Stimulated activated CD4-positive, alpha-beta T cell treated with anti-CD3 and anti-CD28 coated beads, TNF-alpha, amount 100 ng/mL, for 24 hours (primary cell): Measurements from ENCODE around the gene PDE6H.

Source experiments
- DNase-seq, 3 experiments: peaks; one replicate each; pipeline ENCODE4 v3.0.0-alpha.2; 2020; ENCODE audit warnings: low read depth in 3 of 3

PDE6H gene

GRCh38 chr12:15001733-15002382 is 29.0 kb downstream of the PDE6H start:
- no peak for DNase-seq

- no peak for DNase-seq
Measured at GRCh38 chr12:15004421-15004820, 31.6 kb downstream of the PDE6H start.

GRCh38 chr12:15005064-15005463 is 32.2 kb downstream of the PDE6H start:
- DNase-seq, result no peak

GRCh38 chr12:15007551-15007950 is 34.7 kb downstream of the PDE6H start:
- DNase-seq, result no peak

GRCh38 chr12:15011162-15011561 is 38.3 kb downstream of the PDE6H start:
- DNase-seq, result no peak

GRCh38 chr12:15013634-15014179 is 40.9 kb downstream of the PDE6H start:
- no peak for DNase-seq

- no peak for DNase-seq
Measured at GRCh38 chr12:15014708-15015107, 41.9 kb downstream of the PDE6H start.

GRCh38 chr12:15015121-15015520 is 42.3 kb downstream of the PDE6H start:
- DNase-seq, result no peak

- DNase-seq, result no peak
Measured at GRCh38 chr12:15020156-15020555, 47.3 kb downstream of the PDE6H start.
